A673 (cell line): ENCODE measurements around the gene GPM6B. TPM values are rescaled to one million over a fixed set of nuclear protein-coding genes. Genes with fewer than 3 reads are reported as not detected.

ENCODE experiments used
- BruUV-seq: library from RNA; stranded (reverse); fragments of 400-500 nt; replicated peaks from 2 replicates; lab custom pipeline; 2021; lab: Mats Ljungman, UMichigan
- CTCF ChIA-PET: fragments of 300-600 bp; sonication (Branson Sonifier 250); formaldehyde crosslinking; loops from one replicate; lab custom pipeline; 2022; ENCODE audit warnings: antibody characterized with exemption; lab: Charles Lee
- POLR2A ChIA-PET: fragments of 300-600 bp; sonication (Branson Sonifier 250); formaldehyde crosslinking; loops from one replicate; lab custom pipeline; 2022; ENCODE audit warnings: antibody characterized with exemption; ENCODE audit not compliant: low non-redundant PET; lab: Charles Lee
- DNase-seq: peaks from one replicate; pipeline ENCODE4 v3.0.0-alpha.2; 2015; ENCODE audit warnings: low spot score
- H3K27ac ChIP-seq: fragments of 200-600 bp; sonication (generic); 2 replicates; pipeline ENCODE4 v1.5.1; 2016; ENCODE audit warnings: mixed run types, low read depth, mild to moderate bottlenecking, mixed read lengths, antibody characterized with exemption, low read length; ENCODE audit not compliant: poor library complexity, severe bottlenecking
- H3K27me3 ChIP-seq: fragments of 200-600 bp; sonication (generic); replicated peaks from 2 replicates; pipeline ENCODE4 v1.6.1; 2017; ENCODE audit warnings: mixed run types, low read depth, mild to moderate bottlenecking, mixed read lengths, antibody characterized with exemption, low read length; ENCODE audit not compliant: insufficient read depth, poor library complexity
- H3K36me3 ChIP-seq: fragments of 200-600 bp; sonication (generic); 2 replicates; pipeline ENCODE4 v1.6.1; 2016; ENCODE audit warnings: mixed run types, mild to moderate bottlenecking, mixed read lengths, antibody characterized with exemption, low read length; ENCODE audit not compliant: insufficient read depth, poor library complexity, severe bottlenecking
- H3K4me1 ChIP-seq: fragments of 200-600 bp; sonication (generic); 2 replicates; pipeline ENCODE4 v1.6.1; 2017; ENCODE audit warnings: mixed run types, mild to moderate bottlenecking, mixed read lengths, antibody characterized with exemption, low read length; ENCODE audit not compliant: insufficient read depth, poor library complexity, severe bottlenecking
- H3K4me3 ChIP-seq: fragments of 200-600 bp; sonication (generic); 2 replicates; pipeline ENCODE4 v1.5.1; 2016; ENCODE audit warnings: low read depth, mixed run types, mild to moderate bottlenecking, mixed read lengths, low read length; ENCODE audit not compliant: poor library complexity, severe bottlenecking
- H3K9me3 ChIP-seq: fragments of 200-600 bp; sonication (generic); 2 replicates; pipeline ENCODE4 v1.6.1; 2016; ENCODE audit warnings: mixed run types, low read depth, mild to moderate bottlenecking, mixed read lengths, antibody characterized with exemption, low read length; ENCODE audit not compliant: poor library complexity, severe bottlenecking
- EZH2 ChIP-seq: fragments of 200-600 bp; sonication (generic); IDR thresholded peaks from 2 replicates; pipeline ENCODE4 v1.6.1; 2017; ENCODE audit warnings: borderline replicate concordance, low read depth, mild to moderate bottlenecking, mixed read lengths, antibody characterized with exemption, low read length; ENCODE audit not compliant: poor library complexity, severe bottlenecking
- intact Hi-C: fragments of 100-400 bp; cut with micrococcal nuclease; formaldehyde crosslinking; loops from one replicate; pipeline ENCODE4 v1.10.0; 2022; ENCODE audit not compliant: unreplicated experiment
- total RNA-seq: library from RNA; stranded (reverse); gene quantifications from 2 replicates; pipeline ENCODE4 v1.2.3, GENCODE V29; 2021
- TF ChIP-seq, protein P1 (sequence below): fragments of 300-800, 200-600 bp; sonication (generic); conservative IDR thresholded peaks from 2 replicates; pipeline ENCODE4 v1.5.1; 2017; ENCODE audit warnings: low read depth, mild to moderate bottlenecking, antibody characterized with exemption, low read length, moderate library complexity, mixed read lengths

The GPM6B gene
- total RNA-seq, 1 experiment from 2014 or later = 7.6 TPM

DNA sequence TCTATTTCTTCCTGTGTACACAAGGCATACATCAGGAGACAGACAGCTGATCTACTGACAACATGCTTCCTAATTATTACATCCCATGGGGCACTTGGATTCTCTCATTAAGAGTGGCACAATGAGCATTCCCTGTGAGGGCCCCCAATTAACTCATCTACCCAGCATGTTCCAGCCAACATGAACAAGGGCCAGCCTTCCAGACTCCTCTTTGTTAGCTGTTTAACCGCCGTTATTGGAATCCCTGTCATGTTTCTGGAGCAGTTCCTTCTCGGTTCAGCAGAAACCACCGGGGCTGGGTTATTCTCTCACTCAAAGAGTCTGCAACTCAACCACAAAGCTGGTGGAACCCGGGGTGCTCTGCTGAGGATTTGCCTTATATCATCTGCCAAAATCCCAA is 9.9 kb upstream of the GPM6B start:
- Histone ChIP-seq H3K27me3 (no peaks in the 10 kb centered on the region), H3K27ac (no peak overlapping the region), H3K9me3 (no peaks in the 10 kb centered on the region), H3K4me3 (no peak overlapping the region), H3K4me1 (no peaks in the 10 kb centered on the region), H3K36me3 (no peaks in the 10 kb centered on the region)
- CTCF ChIA-PET = no interaction called here
- no peak for TF ChIP-seq EZH2
- TF ChIP-seq, protein P1, sequence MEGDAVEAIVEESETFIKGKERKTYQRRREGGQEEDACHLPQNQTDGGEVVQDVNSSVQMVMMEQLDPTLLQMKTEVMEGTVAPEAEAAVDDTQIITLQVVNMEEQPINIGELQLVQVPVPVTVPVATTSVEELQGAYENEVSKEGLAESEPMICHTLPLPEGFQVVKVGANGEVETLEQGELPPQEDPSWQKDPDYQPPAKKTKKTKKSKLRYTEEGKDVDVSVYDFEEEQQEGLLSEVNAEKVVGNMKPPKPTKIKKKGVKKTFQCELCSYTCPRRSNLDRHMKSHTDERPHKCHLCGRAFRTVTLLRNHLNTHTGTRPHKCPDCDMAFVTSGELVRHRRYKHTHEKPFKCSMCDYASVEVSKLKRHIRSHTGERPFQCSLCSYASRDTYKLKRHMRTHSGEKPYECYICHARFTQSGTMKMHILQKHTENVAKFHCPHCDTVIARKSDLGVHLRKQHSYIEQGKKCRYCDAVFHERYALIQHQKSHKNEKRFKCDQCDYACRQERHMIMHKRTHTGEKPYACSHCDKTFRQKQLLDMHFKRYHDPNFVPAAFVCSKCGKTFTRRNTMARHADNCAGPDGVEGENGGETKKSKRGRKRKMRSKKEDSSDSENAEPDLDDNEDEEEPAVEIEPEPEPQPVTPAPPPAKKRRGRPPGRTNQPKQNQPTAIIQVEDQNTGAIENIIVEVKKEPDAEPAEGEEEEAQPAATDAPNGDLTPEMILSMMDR = no peak
- DNase-seq = no peak
- intact Hi-C loops = no loop called here
- POLR2A ChIA-PET = interaction anchor here (0.6 kb wide), 1 partner anchor 488 kb away, joined by 3 read pairs; no protein-coding TSS in a partner anchor
- BruUV-seq = no TSS peak

DNA sequence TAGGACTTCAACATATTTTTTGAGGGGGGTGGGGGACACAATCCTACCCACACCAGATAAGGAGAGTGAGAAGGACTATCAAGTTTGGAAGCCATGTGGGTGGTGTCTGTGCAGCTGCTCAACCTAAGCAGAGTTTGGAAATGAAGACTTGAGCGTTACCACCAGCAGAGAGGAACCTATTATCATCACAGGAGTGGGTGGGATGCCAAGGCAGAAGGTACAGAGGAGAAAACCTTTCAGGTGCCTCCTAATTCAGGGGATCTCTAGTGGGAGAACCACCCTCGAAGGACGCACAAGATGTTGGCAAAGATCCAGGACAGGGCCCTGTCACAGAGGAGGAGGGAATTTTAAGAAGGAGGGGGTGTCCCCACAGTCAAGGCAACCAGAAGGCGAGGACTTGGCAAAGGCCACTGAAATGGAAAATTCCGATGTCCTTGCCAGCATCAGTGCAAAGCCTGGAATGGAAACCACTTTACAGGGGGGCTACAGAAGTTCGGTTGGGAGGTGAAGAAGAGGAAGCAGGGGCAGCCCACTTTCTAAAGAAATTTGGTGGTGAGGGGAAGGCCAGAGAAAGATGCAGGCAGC is 8.4 kb upstream of the GPM6B start:
- no peaks in the 10 kb centered on the region for H3K4me1 ChIP-seq
- TF ChIP-seq EZH2 = no peak
- TF ChIP-seq, protein P1 = no peak
- no peak overlapping the region for H3K4me3 ChIP-seq
- H3K9me3 ChIP-seq = no peaks in the 10 kb centered on the region
- ChIA-PET CTCF (no interaction called here), POLR2A (no interaction called here)
- DNase-seq = no peak
- BruUV-seq = no TSS peak
- H3K27ac ChIP-seq = no peak overlapping the region
- intact Hi-C loops = no loop called here
- H3K27me3 ChIP-seq = peaks cover 4% of the 10 kb centered on the region
- no peaks in the 10 kb centered on the region for H3K36me3 ChIP-seq

DNA sequence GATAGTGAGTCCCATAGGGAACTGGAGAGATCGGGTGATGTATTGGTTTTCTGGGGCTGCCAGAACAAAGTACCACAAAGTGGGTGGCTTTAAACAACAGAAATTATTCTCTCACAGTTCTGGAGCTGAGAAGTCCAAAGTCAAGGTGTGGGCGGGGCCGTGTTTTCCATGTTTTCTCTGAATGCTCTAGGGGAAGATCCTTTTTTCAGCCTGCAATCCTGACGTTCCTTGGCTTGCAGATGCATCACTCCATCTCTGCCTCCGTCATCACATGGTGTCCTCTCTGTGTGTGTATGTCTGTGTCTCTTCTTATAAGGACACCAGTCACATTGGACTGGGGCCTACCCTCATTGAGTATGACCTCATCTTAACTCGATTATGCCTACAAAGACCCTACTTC is 7.9 kb upstream of the GPM6B start:
- TF ChIP-seq, protein P1 = no peak
- no peak for TF ChIP-seq EZH2
- POLR2A ChIA-PET = no interaction called here
- CTCF ChIA-PET = no interaction called here
- Histone ChIP-seq H3K4me1 (no peaks in the 10 kb centered on the region), H3K4me3 (no peak overlapping the region), H3K9me3 (no peaks in the 10 kb centered on the region), H3K36me3 (no peaks in the 10 kb centered on the region), H3K27ac (no peak overlapping the region), H3K27me3 (peaks cover 4% of the 10 kb centered on the region)
- BruUV-seq = no TSS peak
- intact Hi-C loops = no loop called here
- DNase-seq = no peak
